Transverse colon (tissue), 4 donors: ENCODE results near the gene UBE4A. TPM values are rescaled to one million over a fixed set of nuclear protein-coding genes. Genes with fewer than 3 reads are reported as not detected.

ENCODE experiments used
- DNase-seq: peaks from one replicate; pipeline ENCODE4 v3.0.0-alpha.2; 2019
- H3K27ac ChIP-seq, 4 donors: fragments of 200-600 bp; sonication (generic); 2 replicates each; pipeline ENCODE4 v1.5.1; 2016 to 2018; ENCODE audit warnings: inconsistent platforms in 4 of 4
- H3K27me3 ChIP-seq: fragments of 200-600 bp; sonication (generic); 2 replicates; pipeline ENCODE4 v1.5.1; 2017; ENCODE audit warnings: inconsistent platforms
- H3K36me3 ChIP-seq, 4 donors: fragments of 200-600 bp; sonication (generic); 2 replicates each; pipeline ENCODE4 v1.5.1; 2017 to 2019; ENCODE audit warnings: inconsistent platforms in 4 of 4
- H3K4me1 ChIP-seq, 4 donors: fragments of 200-600 bp; sonication (generic); 2 replicates each; pipeline ENCODE4 v1.5.1; 2017 to 2020; ENCODE audit warnings: inconsistent platforms in 4 of 4
- H3K4me3 ChIP-seq, 4 donors: fragments of 200-600 bp; sonication (generic); 1 replicate in 1 of 4; 2 replicates in 3 of 4; pipeline versions ENCODE4 v1.5.1 to v1.6.1; 2017 to 2019; ENCODE audit warnings: inconsistent platforms in 4 of 4
- H3K9me3 ChIP-seq, 2 donors: fragments of 200-600 bp; sonication (generic); 2 replicates each; pipeline ENCODE4 v1.5.1; 2017 to 2019; ENCODE audit warnings: inconsistent platforms in 2 of 2
- EP300 ChIP-seq: sonication (generic); formaldehyde crosslinking; IDR thresholded peaks from one replicate; pipeline ENCODE4 v1.6.1; 2017; ENCODE audit warnings: antibody characterized with exemption, low read depth
- POLR2A ChIP-seq: fragments of 450-650 bp; IDR thresholded peaks from one replicate; pipeline ENCODE4 v1.6.1; 2016; ENCODE audit warnings: antibody characterized with exemption, mild to moderate bottlenecking, moderate library complexity
- POLR2AphosphoS5 ChIP-seq, 3 donors: sonication (generic); formaldehyde crosslinking; IDR thresholded peaks; one replicate each; pipeline ENCODE4 v1.6.1; 2016; ENCODE audit warnings: antibody characterized with exemption in 3 of 3
- WGBS, 2 donors: methylation state at CpG; one replicate each; pipeline ENCODE4 v1.1.5; 2018; ENCODE audit warnings: low coverage in 1 of 2; 5-methylcytosine and 5-hydroxymethylcytosine counted together
- in situ Hi-C, 4 donors: fragments of 200-750 bp; cut with MboI; loops; one replicate each; pipeline versions ENCODE4 v1.15.0 to v1.15.1; 2017; ENCODE audit warnings: low sequenced_read_pairs in 3 of 4, low pct_ligation_motif_present in 1 of 4, low pct_unique_long_range_greater_than_20kb in 1 of 4
- intact Hi-C: fragments of 100-400 bp; cut with DNase I; formaldehyde crosslinking; loops from one replicate; pipeline ENCODE4 v1.15.1; 2023; ENCODE audit warnings: low total_unique reads
- total RNA-seq, 4 donors: library from RNA; depleted of rRNA; stranded (reverse); fragments of >200 nt; gene quantifications; one replicate each; pipeline ENCODE4 v1.1.0, GENCODE V29; 2016
- TF ChIP-seq, protein P1 (sequence below), 5 experiments: fragments of 200-600 bp in 3 of 5; fragments of 450-650 bp in 2 of 5; sonication (generic) in 3 of 5; IDR thresholded peaks; 1 replicate in 2 of 5; 2 replicates in 3 of 5; pipeline ENCODE4 v1.5.1; 2016 to 2017; ENCODE audit warnings: antibody characterized with exemption in 5 of 5, inconsistent platforms in 3 of 5, mild to moderate bottlenecking in 2 of 5, moderate library complexity in 1 of 5

UBE4A gene
- total RNA-seq, 4 donors from 2014 or later: 42.3 to 54.3 (median 49.2) TPM

DNA sequence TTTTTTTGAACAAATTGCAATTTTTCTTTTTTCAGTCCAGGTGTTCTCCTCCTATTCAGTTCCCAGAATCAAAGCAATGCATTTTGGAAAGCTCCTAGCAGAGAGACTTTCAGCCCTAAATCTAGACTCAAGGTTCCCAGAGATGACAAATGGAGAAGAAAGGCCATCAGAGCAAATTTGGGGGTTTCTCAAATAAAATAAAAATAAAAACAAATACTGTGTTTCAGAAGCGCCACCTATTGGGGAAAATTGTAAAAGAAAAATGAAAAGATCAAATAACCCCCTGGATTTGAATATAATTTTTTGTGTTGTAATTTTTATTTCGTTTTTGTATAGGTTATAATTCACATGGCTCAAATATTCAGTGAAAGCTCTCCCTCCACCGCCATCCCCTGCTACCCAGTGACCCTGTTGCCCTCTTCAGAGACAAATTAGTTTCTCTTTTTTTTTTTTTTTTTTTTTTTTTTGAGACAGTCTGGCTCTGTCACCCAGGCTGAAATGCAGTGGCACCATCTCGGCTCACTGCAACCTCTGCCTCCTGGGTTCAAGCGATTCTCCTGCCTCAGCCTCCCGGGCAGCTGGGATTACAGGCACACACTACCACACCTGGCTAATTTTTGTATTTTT lies 6.2 kb upstream of the UBE4A start:
- no peak overlapping the region for H3K27ac ChIP-seq
- H3K27me3 ChIP-seq: peaks cover 30% of the 10 kb centered on the region
- H3K4me3 ChIP-seq: no peak overlapping the region
- in situ Hi-C loops: loop anchor here in 3 of 4 donors (10.0 to 25.0 kb wide), 3 partner anchors 58 to 208 kb away; partner anchors contain the start of gene SCN2B (in 2 of the 3)
- no peaks in the 10 kb centered on the region for H3K36me3 ChIP-seq
- intact Hi-C loops: loop anchor here (5.0 kb wide), 1 partner anchor 156 kb away; no protein-coding TSS in a partner anchor
- no peaks in the 10 kb centered on the region for H3K4me1 ChIP-seq
- 6 to 18% methylated on average over 3 to 6 of the region's 6 CpGs for WGBS, 2 donors
- no peak for DNase-seq
- no peaks in the 10 kb centered on the region for H3K9me3 ChIP-seq
- TF ChIP-seq POLR2A: no peak
- TF ChIP-seq, protein P1, sequence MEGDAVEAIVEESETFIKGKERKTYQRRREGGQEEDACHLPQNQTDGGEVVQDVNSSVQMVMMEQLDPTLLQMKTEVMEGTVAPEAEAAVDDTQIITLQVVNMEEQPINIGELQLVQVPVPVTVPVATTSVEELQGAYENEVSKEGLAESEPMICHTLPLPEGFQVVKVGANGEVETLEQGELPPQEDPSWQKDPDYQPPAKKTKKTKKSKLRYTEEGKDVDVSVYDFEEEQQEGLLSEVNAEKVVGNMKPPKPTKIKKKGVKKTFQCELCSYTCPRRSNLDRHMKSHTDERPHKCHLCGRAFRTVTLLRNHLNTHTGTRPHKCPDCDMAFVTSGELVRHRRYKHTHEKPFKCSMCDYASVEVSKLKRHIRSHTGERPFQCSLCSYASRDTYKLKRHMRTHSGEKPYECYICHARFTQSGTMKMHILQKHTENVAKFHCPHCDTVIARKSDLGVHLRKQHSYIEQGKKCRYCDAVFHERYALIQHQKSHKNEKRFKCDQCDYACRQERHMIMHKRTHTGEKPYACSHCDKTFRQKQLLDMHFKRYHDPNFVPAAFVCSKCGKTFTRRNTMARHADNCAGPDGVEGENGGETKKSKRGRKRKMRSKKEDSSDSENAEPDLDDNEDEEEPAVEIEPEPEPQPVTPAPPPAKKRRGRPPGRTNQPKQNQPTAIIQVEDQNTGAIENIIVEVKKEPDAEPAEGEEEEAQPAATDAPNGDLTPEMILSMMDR (IDR thresholded peaks at IDR 0.05): peak; percentile 50 to 66 (median 61)

DNA sequence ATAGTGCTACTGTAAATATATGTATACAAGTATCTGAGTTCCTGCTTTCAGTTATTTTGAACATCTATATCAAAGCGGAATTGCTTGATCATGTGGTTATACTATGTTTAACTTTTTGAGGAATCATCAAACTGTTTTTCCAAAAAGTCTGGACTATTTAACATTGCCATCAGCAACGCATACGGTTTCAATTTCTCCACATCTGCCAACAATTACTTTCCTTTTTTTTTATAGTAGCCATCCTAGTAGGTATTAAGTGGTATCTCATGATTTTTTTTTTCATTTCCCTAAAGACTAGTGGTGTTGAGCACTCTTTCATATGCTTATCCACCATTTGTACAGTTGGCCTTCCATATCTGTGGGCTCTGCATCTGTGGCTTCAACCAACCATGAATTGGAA lies 1.3 kb upstream of the UBE4A start:
- in situ Hi-C loops: loop anchor here in 3 of 4 donors (5.0 to 25.0 kb wide), 4 partner anchors 63 to 213 kb away; partner anchors contain the start of gene SCN2B (in 2 of the 3)
- Histone ChIP-seq H3K36me3 (no peaks in the 10 kb centered on the region), H3K27me3 (no peaks in the 10 kb centered on the region), H3K4me3 (no peak overlapping the region), H3K9me3 (no peaks in the 10 kb centered on the region), H3K4me1 (peaks cover 6 to 17% (median 12%) of the 10 kb centered on the region in 4 donors), H3K27ac (no peak overlapping the region)
- TF ChIP-seq, protein P1 (IDR thresholded peaks at IDR 0.05): no peak
- no peak for TF ChIP-seq POLR2A
- DNase-seq: no peak
- intact Hi-C loops: no loop called here
- 47 to 58% methylated on average over 3 of the region's 3 CpGs for WGBS, 2 donors

DNA sequence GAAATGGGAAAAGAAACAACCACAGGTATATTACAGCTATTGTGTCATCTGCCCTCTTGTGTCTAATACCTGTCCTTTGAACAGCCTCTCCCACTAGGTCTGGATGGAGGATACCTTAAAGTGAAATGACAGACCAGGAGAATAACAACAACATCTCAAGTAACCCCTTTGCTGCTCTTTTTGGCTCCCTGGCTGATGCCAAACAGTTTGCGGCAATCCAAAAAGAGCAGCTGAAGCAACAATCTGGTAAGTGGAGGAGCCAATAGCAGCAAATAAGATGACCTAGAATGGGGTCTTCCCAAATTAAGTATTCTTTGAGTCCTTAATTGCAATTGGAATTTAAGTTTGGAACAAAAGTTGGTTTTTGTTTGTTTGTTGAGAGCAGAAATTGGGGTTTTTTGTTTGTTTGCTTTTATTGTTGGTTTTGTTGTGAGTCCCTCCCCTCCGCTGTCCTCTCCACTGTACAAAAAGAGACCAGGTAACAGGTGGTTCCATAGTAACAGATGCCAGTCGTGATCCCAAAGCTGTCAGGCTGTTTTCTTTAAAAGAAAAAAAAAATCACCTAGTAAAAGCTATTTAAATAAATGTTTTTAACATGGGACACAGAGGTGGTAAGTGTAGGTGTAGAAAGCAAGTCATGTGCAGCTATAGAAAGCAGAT lies 5.7 kb downstream of the UBE4A start:
- intact Hi-C loops: no loop called here

DNA sequence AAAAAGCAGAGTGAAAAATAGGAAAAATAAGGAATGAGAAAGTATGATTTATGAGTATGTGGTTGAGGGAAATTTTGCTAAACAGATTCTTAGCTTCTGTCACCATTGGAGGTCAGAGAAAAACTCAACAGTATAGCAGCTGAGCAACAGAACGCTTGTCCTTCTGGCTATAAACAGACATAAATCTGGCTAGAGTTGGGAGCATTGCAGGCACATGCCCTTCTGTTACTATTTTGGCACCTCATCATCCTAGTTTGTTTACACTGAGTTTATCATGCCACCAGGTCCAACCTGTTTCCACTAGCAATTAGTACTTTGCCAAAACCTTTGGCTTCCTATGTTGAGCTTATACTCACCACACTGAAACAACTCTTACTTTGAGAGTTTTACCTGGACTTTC lies 6.9 kb downstream of the UBE4A start:
- peaks cover 0 to 60% (median 23%) of the 10 kb centered on the region in 4 donors for H3K36me3 ChIP-seq
- 59% methylated on average over 1 of the region's 1 CpG; no CpG with 5 or more reads in 1 of the 2 donors for WGBS, 2 donors
- DNase-seq: no peak
- no peak for TF ChIP-seq POLR2A
- no peak for TF ChIP-seq POLR2AphosphoS5 (IDR thresholded peaks at IDR 0.05)
- TF ChIP-seq, protein P1 (IDR thresholded peaks at IDR 0.05): no peak
- TF ChIP-seq EP300: no peak
- no peaks in the 10 kb centered on the region for H3K9me3 ChIP-seq
- H3K4me3 ChIP-seq: no peak overlapping the region
- intact Hi-C loops: no loop called here
- H3K4me1 ChIP-seq: peaks cover 0 to 4% (median 1%) of the 10 kb centered on the region in 4 donors
- in situ Hi-C loops: loop anchor here in 2 of 4 donors (25.0 kb wide), 1 partner anchor 179 kb away; the partner anchor contains the start of gene SCN2B (in 2 of the 2)
- H3K27me3 ChIP-seq: no peaks in the 10 kb centered on the region
- H3K27ac ChIP-seq: no peak overlapping the region

More for the DNA sequence above, 5.7 kb downstream of the UBE4A start:
- Histone ChIP-seq H3K9me3 (no peaks in the 10 kb centered on the region), H3K36me3 (peaks cover 0 to 48% (median 17%) of the 10 kb centered on the region in 4 donors), H3K4me1 (peaks cover 4 to 15% (median 10%) of the 10 kb centered on the region in 4 donors), H3K4me3 (no peak overlapping the region), H3K27me3 (no peaks in the 10 kb centered on the region), H3K27ac (no peak overlapping the region)
- in situ Hi-C loops: loop anchor here in 2 of 4 donors (25.0 kb wide), 1 partner anchor 178 kb away; the partner anchor contains the start of gene SCN2B (in 2 of the 2)
- WGBS, 2 donors: 90 to 100% methylated on average over 2 to 3 of the region's 3 CpGs
- DNase-seq: no peak
- TF ChIP-seq, protein P1 (IDR thresholded peaks at IDR 0.05): no peak
- TF ChIP-seq POLR2A: no peak
- TF ChIP-seq EP300: no peak
- TF ChIP-seq POLR2AphosphoS5 (IDR thresholded peaks at IDR 0.05): no peak
